Measurements from ENCODE around the gene DPEP2NB.
A peak's percentile ranks its signal among the peaks of the same experiment; 100 is the strongest.
"Not testable (repeated sequence)": the region's sequence is repeated elsewhere in the genome, so short reads cannot be mapped to it uniquely, and the experiment has no call there.

DPEP2NB gene, protein sequence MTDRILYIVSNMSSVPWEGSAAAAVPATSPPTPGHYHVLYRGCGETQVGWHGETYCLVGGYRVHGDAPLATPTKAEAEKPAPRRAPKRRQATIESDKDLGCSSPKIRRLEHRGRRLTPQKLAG

DNA sequence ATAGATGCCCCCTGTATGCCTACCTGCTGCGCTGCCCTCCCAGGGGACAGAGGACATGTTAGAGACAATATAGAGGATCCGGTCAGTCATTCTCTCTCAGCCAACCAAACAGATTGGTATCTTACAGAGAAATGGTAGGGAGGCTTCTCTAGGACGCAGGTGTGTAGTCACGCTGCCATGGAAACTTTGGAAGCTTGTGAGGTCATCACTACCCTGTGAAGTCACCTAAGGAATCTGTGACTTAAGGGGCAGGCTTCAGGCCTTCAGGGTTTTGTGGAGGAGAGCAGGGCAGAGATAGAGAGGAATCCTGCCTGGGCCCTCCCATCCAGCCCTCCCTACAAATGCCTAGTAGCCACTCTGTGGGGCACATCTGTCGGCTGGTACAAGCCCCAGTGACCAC is at the start of gene DPEP2NB:
DPEP2NB (minus strand) TSS at position 231 of the 400 bp plus-strand sequence; CDS start at position 90, 141 bp downstream.
- no peak for DNase-seq (ENCODE audit: low spot score)

DNA sequence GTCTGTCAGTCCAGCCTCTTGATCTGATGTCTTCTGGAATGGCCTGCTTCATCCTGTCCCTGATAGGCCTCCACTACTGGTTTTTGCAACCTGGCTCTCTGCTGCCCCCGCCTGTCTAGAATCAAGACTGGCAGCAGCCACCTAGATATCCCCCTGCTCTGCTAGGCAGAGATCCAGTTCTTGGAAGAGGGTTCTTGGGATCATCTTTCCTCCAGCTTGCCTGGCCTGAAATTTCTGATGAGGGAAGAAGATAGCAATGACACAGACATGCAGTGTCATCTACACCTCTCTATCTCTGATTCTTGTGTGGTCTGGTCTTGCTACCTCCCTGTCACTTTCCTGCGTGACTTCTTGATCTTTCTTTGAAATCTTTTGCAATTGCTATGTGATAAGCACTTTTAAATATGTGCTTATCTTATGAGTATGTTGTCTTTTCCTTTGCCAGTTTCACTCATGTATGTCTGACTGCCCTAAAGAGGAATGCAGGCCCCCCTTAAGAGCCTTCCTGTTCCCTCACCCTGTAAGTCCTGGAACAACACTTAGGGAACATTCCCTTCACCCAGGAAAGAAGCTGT is 49.2 kb upstream of the DPEP2NB start:
- DNase-seq (ENCODE audit: low spot score) = peak; percentile 81

DNA sequence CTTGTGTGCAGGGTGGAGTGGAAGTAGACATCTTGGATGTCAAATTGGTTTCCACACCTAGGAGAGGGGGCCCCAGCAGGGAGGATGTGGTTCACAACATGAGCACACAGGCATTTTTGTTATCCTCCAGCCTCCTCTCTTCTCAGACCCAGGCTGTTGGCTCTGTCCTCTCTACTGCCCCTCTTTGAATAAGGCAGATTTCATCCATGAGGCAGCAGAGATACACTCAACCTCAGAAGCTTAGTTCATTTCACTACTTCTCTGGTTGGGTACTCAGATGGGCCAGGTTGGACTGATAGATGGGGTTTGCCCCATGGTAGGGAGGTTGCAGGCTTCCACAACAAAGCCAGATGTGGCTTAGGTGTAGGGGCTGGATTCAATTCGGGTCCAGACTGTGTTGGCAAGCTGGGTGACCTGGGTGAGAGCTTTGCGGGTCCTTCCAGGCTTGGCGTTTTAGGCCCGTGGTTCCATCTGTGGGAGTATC is 47.2 kb upstream of the DPEP2NB start:
- DNase-seq (ENCODE audit: low spot score) = no peak

DNA sequence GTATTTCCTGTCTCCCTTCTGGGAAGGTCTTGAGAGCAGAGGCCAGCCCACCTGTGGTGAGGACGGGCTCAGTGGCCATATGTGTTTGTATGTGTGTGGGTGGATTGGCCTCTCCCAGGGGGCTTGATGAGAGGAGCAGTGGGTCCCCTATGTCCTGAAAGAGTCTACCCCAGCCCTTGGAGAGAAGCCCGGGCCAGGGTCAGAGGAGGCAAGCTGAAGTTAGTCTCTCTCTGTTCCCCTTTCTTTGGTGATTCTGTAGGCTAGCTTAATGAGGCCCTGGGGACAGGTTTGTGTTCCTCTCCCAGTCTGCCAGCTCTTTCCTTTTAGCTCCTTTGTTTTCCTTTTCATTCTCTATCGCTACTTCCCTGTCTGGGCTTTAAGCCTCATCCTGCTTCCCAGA is 45.7 kb upstream of the DPEP2NB start:
- no peak for DNase-seq (ENCODE audit: low spot score)

DNA sequence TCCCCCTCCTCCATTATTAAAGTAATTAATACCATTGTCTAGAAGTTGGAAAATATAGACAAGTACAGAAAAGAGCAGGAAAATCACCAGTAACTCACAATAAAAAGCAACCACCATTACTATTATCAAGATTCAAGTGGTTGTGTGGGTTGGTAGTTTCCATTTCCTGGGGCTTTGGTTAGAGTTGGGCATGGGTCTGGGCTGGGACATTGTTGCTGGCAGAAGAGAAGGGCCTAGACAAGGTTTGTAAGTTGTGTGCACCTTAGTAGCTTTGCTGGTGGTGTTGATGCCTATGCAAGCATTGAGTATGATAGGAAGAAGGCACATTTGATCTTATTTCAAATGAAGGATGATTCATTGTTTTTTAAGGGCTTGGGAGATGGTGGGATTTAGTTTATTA is 44.1 kb upstream of the DPEP2NB start:
- no peak for DNase-seq (ENCODE audit: low spot score)

DNA sequence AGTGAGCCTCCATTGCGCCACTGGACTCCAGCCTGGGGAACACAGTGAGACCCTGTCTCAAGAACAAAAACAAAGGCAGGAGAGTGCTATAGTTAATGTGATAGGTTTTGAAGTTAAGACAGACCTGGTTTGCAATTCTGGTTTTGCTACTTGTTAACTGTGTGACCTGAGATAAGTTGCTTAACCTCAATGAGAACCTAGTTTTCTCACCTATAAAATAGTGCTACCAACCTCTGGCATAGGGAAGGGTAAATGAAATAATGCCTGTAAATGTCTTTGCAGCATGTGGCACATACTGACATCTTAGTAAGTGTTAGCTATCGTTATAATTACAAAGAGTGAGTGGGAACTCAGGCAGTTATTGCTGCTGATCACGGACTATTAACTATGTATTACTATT is 39.7 kb upstream of the DPEP2NB start:
- no peak for DNase-seq (ENCODE audit: low spot score)

DNA sequence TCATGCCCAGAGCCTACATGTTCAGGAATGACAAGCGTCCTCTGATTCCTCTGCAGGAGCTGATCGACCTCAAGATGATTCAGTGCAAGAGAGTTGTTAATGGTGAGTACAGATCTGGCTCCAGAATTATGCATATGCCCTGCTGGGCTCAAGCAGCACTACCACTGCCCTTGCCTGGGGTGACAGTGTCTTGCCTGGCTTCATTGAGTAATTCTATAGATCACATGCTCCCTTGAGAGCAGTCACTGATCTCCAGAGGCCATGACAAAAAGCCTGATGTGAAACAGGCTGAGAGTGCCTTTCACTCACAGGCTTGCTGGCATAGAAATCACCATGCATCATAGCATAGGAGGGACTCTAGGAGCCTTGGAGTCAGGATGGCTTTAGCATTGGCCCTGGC is 33.7 kb upstream of the DPEP2NB start:
- DNase-seq (ENCODE audit: low spot score) = no peak

DNA sequence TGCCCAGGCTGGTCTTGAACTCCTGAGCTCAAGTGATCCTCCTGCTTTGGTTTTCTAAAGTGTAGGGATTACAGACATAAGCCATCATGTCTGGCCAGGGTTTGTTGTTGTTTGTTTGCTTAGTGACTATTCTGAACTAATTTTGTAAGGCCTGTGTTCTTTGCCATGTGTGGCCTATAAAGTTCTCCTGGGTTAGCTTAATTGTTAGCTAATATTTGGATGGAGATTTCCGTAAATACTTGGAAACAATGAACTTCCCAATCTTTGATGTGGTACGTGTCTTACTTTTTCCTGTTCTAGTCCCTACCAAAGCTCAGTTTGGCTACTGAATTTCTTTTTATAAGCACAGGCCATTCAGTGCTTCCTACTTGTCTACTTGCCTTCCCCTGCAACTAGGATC is 32.3 kb upstream of the DPEP2NB start:
- DNase-seq (ENCODE audit: low spot score) = no peak

DNA sequence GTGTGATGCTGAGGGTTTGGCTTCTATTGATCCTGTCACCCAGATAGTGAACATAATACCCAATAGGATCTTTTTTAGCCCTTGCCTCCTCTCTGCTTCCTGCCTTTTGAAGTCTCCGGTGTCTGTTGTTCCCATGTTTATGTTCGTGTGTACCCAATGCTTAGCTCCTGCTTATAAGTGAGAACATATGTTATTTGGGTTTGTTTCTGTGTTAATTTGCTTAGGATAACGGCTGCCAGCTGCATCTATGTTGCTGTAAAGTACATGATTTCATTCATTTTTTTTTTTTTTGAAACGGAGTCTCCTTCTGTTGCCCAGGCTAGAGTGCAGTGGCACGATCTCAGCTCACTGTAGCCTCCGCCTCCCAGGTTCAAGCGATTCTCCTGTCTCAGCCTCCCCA is 30.4 kb upstream of the DPEP2NB start:
- DNase-seq (ENCODE audit: low spot score) = no peak

DNA sequence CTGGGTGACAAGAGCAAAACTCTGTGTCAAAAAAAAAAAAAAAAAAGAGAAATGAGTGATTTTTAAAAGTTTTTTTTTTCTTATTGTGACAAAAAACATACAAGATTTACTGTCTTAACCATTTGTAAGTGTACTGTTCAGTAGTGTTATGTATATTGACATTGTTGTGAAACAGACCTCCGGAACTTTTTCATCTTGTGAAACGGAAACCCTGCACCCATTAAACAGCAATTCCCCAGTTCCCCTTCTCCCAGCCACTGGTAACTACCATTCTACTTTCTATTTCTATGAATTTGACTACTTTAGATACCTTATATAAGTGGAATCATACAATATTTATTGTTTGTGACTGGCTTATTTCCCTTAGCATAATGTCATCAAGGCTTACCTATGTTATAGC is 26.1 kb upstream of the DPEP2NB start:
- DNase-seq (ENCODE audit: low spot score) = no peak

DNA sequence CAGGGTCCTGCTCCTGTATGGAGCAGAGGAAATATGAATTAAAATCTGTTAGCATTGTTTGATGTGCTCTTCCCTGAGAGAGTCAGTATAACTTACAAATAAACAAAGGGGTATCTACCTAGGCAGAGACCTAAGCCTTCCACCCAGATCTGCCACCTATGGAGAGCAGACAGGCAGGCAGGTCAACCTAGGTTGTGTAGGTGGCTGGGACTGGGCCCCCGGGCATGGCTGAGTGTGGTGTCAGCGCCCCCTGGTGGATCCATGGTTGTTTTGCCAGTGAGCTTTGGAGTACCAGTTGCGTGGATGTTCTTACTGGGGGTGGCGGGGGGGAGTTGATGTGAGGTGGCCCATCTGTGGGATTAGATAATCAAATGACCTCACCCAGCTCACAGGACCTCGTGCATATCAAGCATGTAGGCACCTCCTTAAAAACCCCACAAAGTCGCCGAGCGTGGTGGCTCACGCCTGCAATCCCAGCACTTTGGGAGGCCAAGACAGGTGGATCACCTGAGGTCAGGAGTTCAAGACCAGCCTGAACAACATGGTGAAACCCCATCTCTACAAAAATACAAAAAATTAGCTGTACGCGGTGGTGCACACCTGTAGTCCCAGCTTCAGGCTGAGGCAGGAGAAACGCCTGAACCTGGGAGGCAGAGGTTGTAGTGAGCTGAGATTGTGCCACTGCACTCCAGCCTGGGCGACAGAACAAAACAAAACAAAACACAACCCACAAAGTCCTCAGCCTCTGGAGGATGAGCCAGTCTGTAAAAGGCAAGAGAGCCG is 25.0 kb upstream of the DPEP2NB start:
- DNase-seq (ENCODE audit: low spot score) = peak; percentile 85

DNA sequence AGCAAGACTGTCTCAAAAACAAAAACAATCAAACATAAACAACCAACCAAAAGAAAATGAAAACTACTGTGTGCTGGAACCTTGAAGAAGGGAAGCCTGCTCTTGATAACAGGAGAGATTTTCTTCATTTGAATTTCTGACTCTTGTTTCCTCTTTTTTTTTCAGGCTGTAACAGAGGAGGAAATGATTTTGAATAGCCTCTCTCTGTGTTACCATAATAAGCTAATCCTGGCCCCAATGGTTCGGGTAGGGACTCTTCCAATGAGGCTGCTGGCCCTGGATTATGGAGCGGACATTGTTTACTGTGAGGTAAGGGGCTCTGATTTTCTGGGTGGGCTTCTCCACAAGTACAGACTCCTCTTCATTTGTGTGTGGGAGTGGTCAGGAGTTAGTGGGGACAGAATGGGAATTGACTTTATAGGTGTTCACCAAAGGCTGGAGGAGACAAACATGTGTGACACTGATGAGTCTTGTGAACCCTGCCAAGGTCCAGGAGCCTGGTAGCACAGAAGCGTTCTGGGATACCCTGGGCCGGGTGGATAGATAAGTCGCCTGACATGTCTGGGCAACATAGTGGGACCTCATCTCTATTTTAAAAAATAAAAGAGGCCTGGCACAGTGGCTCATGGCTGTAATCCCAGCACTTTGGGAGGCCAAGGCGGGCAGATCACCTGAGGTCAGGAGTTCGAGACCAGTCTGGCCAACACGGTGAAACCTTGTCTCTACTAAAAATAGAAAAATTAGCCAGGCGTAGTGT is 22.3 kb upstream of the DPEP2NB start:
- no peak for DNase-seq (ENCODE audit: low spot score)

DNA sequence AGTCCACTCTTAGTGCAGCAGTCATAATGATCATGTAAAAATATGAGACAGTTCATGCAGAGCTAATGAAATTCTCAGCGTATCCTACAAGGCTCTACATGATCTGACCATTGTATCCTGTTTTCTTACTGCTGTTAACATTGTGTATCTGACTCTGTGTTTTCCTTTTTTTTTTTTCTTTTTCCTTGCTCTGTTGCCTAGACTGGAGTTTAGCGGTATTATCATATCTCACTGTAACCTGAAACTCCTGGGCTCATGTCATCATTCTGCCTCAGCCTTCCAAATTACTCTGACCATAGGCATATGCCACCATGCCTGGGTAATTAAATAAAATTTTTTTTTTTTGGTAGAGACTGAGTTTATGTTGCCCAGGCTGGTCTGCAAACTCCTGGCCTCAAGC is 19.5 kb upstream of the DPEP2NB start:
- DNase-seq (ENCODE audit: low spot score) = no peak

DNA sequence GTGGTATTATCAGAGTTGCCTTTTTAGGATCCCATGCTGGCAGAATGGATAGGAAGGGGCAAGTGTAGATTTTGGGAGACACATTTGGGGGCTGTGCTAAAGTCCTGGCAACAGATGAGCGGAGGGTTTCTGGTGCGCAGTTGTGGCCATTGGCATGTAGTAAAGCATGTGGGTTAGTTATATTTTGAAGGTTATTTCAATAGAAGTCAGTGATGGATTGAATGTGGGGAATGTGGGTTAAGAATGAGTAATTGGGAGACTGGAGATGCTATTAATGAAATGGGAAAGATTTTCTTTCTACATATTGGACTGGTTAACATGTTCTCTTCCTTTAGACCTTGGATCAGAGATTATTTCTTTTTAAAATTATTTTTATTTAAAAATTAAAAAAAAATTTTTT is 17.4 kb upstream of the DPEP2NB start:
- no peak for DNase-seq (ENCODE audit: low spot score)

DNA sequence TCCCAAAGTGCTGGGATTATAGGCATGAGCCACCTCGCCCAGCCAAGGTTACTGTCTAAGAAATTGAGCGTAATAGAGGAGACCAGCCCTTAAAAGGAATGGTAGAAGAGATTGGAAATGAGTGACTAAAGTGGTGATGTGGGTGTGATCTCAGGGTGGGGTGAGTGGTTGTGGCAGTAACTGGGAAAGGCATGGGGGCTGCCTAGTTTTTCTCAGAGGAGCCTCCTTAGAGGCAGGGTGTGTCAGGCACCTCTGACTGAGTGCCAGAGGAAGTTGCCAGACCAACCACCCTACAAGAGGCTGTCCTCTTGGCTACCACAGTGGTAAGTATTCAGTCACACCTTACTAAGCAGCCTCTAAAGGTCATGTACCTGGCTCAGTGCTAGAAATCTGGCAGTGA is 16.2 kb upstream of the DPEP2NB start:
- no peak for DNase-seq (ENCODE audit: low spot score)

DNA sequence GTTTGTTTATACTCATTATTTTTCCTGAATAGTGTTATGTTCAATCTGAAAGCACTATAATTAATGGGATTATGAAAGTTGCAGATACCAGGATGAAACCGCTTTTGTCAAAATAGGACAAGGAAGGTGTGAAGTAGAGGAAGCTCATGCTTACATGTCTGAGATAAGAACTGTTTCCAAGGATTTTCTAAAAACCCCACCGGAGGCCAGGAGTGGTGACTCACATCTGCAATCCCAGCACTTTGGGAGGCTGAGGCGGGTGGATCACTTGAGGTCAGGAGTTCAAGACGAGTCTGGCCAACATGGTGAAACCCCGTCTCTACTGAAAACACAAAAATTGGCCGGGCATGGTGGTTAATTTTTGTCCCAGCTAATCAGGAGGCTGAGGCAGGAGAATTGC is 14.4 kb upstream of the DPEP2NB start:
- not testable (repeated sequence) for DNase-seq (ENCODE audit: low spot score)

DNA sequence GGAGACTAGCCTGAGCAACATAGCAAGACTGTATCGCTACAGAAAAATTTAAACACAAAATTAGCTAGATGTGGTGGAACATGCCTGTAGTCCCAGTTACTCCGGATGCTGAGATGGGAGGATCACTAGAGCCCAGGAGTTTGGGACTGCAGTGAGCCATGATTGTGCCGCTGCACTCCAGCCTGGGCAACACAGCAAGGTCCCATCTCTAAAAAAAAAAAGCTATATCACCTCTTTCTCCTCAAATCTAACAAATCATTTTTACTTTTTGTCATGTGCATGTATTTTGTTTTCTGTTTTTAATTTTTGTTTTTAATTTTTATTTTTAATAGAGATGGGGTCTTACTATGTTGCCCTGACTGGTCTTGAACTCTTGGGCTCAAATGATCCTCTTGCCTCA is 13.3 kb upstream of the DPEP2NB start:
- DNase-seq (ENCODE audit: low spot score) = no peak

DNA sequence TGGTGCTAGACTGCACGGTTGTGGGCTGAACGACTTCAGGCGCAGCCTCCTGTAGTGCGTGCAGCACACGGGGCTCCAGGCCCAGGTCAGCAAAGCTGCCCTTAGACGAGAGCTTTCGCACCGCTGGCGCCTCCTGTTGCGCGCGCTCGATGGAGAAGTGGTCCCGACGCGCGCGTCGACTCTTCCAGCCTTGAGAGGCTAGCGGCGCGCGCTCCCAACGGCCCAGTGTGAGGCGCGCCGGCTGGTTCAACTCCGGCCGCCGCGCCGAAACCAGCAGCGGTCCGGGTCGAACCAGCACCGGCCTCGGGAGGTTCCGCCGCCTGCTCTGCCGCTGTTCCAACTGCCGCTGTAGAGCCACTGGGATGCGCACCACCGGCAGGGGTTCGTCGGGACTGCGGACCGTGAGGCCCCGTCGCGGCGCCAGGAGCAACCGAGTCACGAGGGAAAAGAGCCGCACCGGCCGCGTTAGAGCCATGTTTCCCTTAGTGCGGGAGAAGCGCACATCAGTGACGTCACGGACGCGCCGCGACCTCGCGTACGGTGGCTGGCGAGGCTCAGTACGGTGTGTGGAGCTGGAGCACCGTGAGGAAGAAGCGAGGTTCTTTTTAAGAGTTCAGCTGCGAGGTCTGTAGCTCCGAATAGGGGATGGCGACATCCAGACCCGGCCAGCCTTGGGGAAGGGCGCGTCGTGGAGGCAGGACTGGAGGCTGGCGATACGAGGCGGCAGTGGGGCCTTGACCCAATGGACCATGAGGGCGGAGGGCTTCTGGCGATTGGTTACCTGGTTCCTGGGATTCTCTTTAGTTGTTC is 7.2 kb upstream of the DPEP2NB start, which contains the start of the genes DDX28 and DUS2:
DDX28 (minus strand) TSS at position 505 of the 810 bp plus-strand sequence; CDS start at position 475, 30 bp downstream.
DUS2 (plus strand) TSS at position 557 of the 810 bp plus-strand sequence. CDS start 14,740 bp downstream, outside the sequence.
- peak; percentile 94 for DNase-seq (ENCODE audit: low spot score)

DNA sequence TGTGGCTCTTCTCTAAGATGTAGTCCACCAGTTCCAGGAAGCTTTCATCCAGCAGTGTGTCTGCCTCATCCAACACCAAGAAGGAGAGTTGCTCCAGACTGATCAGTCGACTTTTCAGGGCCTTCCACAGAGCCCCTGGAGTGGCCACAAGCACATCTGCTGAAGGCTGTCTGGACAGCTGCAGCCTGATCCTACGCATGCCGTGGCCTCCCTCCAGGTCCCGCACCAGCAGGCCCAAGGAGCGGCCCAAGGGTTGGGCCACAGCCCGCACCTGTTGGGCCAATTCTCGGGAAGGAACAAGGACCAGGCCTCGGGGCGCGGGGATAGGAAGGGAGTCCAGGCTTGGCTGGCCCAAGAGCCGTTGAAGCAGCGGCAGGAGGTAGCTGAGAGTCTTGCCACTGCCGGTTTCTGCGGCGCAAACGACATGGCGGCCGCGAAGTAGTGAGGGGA is 6.6 kb upstream of the DPEP2NB start:
- no peak for DNase-seq (ENCODE audit: low spot score)

DNA sequence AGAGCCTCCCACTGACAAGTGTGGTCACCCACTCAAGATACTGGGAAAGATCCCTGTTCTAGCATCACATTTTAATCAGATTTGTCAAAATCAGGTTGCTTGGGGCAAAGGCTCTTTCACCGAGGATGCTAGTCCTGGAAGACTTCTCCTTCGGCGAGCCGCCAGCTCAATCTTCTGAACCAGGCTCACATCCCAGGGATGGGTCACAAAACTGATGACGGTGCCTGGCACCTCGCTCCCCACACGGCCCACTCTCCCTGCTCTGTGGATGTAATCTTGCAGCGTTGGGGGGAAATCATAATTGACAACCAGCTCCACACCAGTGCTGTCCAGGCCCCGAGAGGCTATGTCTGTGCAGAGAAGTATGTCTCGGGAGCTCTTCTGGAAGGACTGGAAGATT is 5.8 kb upstream of the DPEP2NB start:
- DNase-seq (ENCODE audit: low spot score) = no peak

DNA sequence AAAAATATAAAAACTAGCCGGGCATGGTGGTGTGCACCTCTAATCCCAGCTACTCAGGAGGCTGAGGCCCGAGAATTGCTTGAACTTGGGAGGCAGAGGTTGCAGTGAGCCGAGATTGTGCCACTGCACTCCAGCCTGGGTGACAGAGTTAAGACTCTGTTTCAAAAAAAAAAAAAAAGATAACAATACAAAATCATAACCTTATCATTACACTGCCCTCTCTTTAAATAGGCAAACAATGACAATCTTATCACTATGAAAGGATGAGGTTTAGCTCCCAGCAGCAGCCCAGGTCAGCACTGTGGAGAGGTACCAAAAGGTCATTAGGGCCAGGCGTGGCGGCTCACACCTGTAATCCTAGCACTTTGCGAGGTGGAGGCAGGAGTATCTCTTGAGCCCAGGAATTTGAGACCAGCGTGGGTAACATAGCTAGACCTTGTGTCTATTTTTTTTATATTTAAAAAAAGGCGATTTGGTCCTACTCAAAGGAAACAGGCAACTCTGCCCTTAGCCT is 3.5 kb upstream of the DPEP2NB start:
- DNase-seq (ENCODE audit: low spot score) = no peak
